GM10266 (cell line): ENCODE data around the gene CHST6.
"Not testable (repeated sequence)": the region's sequence is repeated elsewhere in the genome, so short reads cannot be mapped to it uniquely, and the experiment has no call there.

Experiments used
- DNase-seq: peaks from one replicate; pipeline ENCODE4 v3.0.0; 2012; ENCODE audit errors: extremely low spot score
- CTCF ChIP-seq: IDR thresholded peaks from 2 replicates; pipeline ENCODE4 v1.5.1; 2012; ENCODE audit warnings: mild to moderate bottlenecking, low read depth; ENCODE audit not compliant: control insufficient read depth, insufficient read depth; ENCODE audit errors: missing control alignments

CHST6 gene

DNA sequence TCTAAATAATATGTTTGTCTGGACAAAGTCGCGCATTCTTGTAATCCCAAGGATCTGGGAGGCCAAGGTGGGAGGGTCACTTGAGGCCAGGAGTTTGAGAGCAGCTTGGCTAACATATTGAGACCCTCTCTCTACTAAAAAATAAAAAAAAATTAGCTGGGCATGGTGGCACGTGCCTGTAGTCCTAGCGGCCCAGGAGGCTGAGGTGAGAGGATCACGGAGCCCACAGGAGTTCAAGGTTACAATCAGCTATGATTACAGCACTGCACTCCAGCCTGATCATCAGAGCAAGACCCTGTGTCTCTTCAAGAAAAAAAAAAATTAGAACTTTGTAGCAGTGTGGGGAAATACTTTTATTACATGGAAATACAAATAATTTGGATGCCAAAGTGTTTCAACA is 6.1 kb upstream of the CHST6 start:
- DNase-seq, result no peak
- TF ChIP-seq CTCF, result no peak

GRCh38 chr16:75498605-75499322 is 3.5 kb upstream of the CHST6 start:
- DNase-seq, result not testable (repeated sequence)

DNA sequence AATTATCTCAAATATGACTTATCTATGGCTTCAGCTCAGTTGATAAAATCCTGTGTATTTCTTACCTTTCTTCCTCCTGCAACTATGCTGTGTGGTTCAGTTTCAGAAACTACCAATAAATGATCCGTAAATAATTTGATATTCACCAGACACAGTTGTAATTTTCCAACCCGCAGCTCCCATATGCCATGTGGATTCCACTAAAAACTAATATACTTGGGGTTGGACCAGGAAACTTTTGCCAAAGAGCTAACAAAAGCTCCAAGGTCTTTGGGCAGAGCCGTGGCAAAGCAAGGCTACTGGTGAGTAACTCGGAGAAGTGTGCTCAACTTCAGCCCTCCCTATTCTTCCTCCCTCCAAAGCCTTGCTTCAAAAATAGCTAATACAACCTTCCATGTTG is 2.3 kb upstream of the CHST6 start:
- no peak for DNase-seq
- no peak for TF ChIP-seq CTCF

DNA sequence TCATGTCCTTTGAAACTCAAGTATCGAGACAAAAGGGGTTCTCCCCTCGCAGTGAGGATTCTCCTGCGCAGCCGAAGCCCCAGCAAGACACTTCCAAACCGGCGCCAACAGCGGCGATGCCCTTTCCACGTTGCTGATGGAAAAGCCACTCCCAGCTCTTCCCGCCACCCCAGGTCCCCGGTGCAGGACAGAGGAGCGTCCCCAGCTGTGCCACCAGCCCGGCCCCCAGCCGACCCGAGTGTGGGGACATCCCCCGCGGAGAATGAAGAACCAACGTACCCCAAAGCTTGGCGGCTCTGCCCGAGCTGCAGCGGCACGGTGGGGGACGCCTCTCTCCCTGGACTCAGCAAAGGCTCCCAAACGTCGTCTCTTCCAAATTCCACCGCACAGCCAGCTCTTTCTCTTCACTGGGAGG is 573 bp downstream of the CHST6 start:
- no peak for DNase-seq
- TF ChIP-seq CTCF, result no peak

- TF ChIP-seq CTCF, result no peak
- DNase-seq, result no peak
Measured at GRCh38 chr16:75494184-75494583, 1.1 kb downstream of the CHST6 start.

- TF ChIP-seq CTCF, result peak; percentile 18
- DNase-seq, result no peak
Measured at GRCh38 chr16:75491876-75492275, 3.4 kb downstream of the CHST6 start.

GRCh38 chr16:75488322-75488721 is 6.9 kb downstream of the CHST6 start:
- no peak for DNase-seq
- no peak for TF ChIP-seq CTCF
